ENCODE measurements around the gene EIF3B.
"Not testable (repeated sequence)": the region's sequence is repeated elsewhere in the genome, so short reads cannot be mapped to it uniquely, and the experiment has no call there.

The EIF3B gene

DNA sequence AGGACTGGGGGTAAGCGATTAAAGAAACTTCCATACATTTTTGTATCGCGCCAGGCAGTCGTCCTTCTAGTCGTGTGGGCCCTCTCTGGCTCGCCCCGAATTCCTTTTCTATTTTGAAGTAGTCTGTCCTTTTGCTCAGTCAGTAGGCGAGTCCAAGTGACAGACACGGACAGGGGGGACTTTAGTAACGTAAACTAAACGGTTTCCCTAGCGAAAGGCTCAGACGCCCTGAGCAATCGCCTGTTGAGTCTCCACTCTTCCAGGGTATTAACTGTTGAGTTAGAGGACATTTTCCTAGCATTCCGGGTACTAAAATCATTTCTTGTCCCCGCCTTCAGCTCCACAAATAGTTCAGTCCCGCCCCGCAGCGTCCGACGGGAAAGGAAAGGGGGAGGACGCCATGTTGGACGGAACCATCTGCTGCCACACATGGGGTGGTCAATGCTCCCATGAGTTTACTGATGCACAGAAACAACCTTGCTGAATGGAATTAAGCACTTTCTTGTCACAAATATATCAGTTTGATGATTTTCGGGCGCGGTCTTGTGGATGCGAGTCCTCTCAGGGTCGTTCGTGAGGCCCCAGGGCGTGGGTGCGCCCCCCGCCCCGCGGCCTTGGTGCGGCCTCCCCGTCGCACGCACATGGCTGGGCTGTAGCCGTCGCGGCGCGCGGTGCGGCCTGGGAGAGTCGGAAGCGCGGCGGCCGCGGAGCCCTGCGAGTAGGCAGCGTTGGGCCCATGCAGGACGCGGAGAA is at the start of gene EIF3B:
Gene EIF3B (plus strand): TSS at position 642 of the 753 bp plus-strand sequence. CDS start 95 bp downstream, at position 737.
- FAIRE-seq, result no peak

DNA sequence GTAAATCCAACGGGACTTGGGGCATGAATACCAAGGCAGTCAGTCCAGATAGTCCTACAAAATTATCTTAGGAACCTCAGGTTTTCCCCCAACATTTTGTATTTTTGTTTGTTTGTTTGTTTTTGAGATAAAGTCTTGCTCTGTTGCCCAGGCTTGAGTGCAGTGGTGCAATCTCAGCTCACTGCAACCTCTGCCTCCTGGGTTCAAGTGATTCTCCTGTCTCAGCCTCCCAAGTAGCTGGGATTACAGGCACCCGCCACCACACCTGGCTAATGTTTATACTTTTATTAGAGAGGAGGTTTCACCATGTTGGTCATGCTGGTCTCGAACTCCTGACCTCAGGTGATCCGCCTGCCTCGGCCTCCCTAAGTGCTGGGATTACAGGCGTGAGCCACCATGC is 49.4 kb upstream of the EIF3B start:
- not testable (repeated sequence) for FAIRE-seq

DNA sequence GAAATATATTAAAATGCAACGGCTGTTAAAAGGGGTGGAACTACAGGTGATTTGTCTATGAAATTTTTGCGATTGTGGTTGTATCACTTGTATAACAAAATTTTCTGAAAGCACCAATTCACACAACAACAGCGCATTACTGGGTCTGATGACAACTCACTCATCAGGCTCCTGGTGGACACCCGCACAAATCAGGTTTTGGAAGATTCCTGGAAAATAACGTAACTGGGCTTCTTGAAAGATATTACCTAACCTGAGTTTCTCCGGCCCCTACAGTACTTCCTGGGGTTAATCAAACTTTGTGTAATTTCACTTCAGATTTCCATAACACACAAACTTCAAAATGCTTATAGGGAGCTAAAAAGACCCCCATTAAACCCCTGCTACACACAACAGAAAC is 47.9 kb upstream of the EIF3B start:
- no peak for FAIRE-seq

- FAIRE-seq, result no peak
Measured at GRCh38 chr7:2307690-2308107, 46.9 kb upstream of the EIF3B start.

DNA sequence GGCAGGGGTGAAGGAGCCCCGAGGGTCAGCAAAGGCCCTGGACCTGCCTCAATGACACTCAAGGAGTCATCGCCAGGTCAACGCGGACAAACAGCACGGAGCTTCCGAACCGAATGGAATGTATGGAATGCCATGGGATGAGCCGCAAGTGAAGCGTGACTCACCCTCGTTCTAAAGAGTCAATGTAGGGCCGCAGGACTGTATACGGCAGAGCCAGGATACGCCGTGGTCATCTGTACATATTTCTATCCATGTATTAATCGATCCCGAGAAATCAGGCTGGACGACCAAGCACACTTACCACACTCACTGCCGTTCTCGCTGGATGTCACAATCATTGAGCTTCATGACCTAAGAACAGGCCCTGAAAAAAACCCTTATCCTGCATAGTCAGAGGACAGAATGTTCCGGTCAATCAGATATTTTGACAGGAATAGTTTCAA is 44.7 kb upstream of the EIF3B start:
- no peak for FAIRE-seq

DNA sequence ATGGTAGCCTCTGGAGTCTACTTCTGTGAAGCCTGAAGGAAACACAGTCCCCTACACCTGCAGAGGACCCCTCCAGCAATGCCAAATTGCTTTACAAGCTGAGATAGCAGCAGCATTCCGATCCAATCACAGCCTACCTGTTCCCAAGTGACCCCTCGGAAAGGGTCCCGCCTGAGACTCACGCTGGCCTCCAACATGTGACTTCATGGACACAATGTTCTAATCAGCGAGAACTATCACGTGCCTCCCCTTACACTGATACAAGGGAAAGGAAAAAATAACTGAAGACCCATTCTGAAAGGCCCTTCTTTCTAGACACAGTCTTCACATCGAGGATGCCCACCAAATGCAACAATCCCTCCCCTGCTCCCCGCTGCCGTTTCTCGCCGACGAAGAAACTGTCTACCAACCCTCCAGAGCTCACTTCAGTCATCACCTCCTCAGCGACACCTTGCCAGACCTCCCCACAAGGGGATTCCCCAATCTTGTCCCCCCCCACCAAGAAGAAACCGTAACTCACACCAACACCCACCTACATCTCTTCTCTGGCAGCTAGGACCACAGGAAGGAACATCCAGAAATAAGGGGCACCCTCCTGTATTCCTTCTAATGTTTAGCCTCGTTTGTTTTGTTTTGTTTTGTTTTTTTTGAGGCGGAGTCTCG is 42.2 kb upstream of the EIF3B start:
- no peak for FAIRE-seq

DNA sequence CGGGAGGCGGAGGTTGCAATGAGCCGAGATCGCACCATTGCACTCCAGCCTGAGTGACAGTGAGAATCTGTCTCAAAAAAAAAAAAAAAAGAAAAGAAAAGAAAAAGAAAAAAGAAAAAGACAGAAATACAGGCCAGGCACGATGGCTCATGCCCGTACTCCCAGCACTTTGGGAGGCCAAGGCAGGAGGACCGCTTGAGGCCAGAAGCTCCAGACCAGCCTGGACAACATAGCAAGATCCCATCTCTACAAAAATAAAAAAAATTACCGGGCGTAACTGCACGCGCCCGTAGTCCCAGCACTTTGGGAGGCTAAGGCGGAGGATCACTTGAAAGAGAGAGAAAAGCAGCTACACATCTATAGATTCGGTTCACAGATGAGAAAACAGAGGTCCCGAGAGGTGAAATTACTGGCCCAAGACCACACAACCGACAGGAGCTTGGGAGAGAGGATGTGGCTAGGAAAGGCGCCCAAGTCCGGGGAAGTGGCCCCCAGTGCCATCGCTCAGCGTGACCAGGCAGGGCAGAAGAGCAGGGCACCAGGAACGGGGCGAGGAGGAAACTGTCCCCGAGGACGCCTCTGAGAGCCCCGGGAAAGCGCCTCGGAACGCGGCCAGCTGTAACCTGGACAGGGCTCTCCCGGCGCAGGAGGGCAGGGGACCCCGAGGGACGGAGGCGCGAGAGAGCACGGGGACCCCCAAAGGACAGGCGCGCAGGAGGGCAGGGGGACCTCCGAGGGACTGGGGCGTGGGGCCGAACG is 41.0 kb upstream of the EIF3B start:
- no peak for FAIRE-seq

DNA sequence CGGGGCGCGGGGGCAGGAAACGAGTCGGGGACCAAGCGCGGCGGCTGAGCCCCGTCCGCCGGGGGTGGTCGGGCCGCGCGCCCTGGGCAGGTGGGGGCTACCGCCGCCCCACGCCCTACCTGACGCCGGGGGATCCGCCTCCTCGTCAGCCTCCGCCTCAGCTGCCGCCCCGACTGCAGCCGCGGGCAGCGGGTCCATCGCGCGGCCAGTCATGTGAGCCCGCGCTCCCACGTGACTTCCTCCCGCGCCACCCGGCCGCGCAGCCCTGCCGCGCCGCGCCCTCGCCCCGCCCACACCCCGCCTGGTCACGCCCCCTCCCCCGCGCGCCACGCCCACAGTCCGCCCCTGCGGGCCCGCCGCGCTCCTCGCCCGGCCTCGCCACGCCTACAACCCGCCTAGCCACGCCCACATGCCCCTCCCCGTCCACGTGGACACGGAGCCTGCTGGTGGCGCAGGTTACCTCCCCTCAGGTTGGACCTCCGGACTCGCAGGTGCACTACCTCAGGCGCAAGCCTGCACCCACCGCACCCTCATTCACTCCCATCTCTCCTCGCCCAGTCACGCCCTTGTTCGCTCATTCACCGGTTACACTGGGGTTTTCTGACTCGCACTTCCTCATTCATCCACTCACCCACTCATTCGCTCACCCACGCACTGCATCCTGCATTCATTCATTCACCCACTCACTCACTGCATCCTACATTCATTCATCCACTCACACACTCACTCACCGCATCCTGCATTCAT is 40.2 kb upstream of the EIF3B start, which contains the start of gene SNX8:
Gene SNX8 (minus strand): TSS at position 233 of the 747 bp plus-strand sequence. CDS start 20 bp downstream, at position 213.
- no peak for FAIRE-seq

- FAIRE-seq, result not testable (repeated sequence)
Measured at GRCh38 chr7:2314956-2315530, 39.6 kb upstream of the EIF3B start.

DNA sequence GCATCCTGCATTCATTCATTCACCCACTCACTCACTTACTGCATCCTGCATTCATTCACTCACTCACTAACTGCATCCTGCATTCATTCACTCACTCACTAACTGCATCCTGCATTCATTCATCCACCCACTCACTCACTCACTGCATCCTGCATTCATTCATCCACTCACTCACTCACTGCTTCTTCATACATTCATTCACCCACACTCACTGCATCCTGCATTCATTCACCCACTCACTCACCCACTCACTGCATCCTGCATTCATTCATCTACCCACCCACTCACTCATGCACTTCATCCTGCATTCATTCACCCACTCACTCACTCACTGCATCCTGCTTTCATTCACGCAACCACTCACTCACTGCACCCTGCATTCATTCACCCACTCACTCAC is 38.8 kb upstream of the EIF3B start:
- FAIRE-seq, result no peak

DNA sequence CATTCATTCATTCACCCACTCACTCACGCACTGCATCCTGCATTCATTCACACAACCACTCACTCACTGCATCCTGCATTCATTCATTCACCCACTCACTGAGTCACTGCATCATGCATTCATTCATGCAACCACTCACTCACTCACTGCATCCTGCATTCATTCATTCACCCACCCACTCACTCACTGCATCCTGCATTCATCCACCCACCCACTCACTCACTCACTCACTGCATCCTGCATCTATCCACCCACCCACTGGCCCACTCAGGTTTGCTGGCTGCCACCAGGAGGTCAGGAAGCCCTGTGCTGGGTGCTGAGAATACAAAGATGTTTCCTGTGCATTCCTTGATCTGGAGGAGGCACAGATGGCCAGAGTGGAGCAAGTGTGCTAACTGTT is 38.0 kb upstream of the EIF3B start:
- no peak for FAIRE-seq

DNA sequence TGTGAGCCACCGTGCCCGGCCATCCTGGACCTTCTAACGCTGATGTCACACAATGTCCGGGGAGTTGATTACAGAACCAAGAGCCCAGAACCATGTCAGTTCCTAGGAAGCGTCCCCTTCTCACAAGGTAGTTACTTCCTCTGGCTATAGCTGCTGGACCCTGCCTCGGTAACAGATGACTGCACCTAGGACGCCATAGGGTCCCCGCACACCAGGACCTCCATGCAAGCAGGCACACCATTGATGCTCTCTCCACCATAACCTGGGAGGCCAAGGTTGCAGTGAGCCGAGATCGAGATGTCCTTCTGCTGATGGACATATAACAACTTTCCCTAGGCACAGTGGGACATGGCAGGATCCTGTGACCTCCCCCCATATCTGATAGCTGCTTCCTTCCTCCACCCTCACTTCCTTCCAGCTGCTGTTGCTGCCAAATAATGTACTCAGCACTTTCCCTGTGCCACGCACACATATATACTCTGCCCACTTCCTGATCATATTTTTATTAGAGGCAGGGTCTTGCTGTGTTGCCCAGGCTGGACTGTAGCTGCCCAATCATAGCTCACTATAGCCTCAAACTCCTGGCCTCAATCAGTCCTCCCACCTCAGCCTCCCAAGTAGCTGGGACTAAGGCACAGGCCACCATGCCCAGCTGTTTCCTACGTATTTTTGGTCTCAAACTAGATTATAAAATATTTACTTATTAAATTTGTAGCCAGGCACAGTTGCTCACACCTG is 36.9 kb upstream of the EIF3B start:
- no peak for FAIRE-seq

- no peak for FAIRE-seq
Measured at GRCh38 chr7:2321020-2321419, 33.6 kb upstream of the EIF3B start.

DNA sequence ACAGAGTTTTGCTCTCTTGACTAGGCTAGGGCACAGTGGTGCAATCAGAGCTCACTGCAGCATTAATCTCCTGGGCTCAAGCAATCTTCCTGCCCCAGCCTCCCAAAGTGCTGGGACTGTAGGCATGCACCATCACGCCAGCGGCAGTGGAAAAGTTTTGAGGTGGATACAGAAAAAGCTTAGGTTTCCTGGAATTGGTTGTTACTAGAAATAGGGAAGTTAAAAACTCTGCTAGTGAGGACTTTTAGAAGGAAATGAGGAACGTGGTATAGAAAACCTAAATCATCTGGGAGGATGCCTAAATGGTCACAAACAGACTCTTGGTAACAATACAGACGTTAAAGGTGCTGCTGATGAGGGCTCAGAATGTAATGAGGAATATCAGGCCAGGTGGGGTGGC is 29.5 kb upstream of the EIF3B start:
- FAIRE-seq, result no peak

DNA sequence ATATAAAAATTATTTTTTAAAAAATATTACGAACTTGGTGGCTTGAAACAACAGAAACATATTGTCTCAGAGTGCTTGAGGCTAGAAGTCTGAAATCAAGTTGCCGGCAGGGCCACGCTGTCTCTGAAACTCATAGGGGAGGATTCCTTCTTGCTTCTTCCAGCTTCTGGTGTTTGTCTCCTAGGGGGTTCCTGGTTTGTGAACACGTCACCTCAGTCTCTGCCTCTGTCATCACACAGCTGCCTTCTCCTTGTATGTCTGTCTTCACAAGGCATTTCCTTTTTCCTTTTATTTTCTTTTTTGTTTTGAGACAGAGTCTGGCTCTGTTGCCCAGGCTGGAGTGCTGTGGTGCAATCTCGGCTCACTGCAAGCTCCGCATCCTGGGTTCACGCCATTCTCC is 27.7 kb upstream of the EIF3B start:
- FAIRE-seq, result no peak

DNA sequence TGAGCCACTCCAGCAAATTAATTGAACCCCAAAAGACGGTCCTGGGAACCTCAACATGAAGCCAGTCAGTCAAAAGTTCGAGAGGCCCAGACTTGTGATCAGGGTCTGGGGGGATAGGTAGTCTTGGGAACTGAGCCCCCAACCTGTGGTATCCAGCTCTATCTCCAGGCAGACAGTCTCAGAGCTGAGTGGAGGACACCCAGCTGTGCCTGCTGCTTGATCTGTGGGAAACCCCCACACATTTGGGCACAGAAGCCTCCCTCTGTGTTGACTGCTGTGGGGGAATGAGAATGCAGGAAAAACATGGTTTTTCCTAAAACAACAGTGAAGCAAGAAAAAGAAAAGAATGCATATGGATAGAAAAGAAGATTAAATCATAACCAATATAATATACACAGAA is 24.1 kb upstream of the EIF3B start:
- FAIRE-seq, result no peak

- FAIRE-seq, result no peak
Measured at GRCh38 chr7:2331707-2332106, 22.9 kb upstream of the EIF3B start.

GRCh38 chr7:2332606-2333231 is 21.9 kb upstream of the EIF3B start:
- not testable (repeated sequence) for FAIRE-seq

GRCh38 chr7:2336626-2337299 is 17.9 kb upstream of the EIF3B start:
- FAIRE-seq, result no peak

GRCh38 chr7:2347351-2348063 is 7.1 kb upstream of the EIF3B start:
- FAIRE-seq, result not testable (repeated sequence)

Measured in A204.1 (cell line).